ENCODE measurements around the gene TMEM266.

TMEM266 gene

GRCh38 chr15:76065793-76066192, 6.0 kb downstream of the TMEM266 start:
- no peak for DNase-seq (ENCODE audit: low read depth)

- no peak for DNase-seq (ENCODE audit: low read depth)
Measured at GRCh38 chr15:76070192-76070591, 10.4 kb downstream of the TMEM266 start.

GRCh38 chr15:76070921-76071635, 11.3 kb downstream of the TMEM266 start:
- no peak for DNase-seq (ENCODE audit: low read depth)

- DNase-seq (ENCODE audit: low read depth), result no peak
Measured at GRCh38 chr15:76071806-76072205, 12.0 kb downstream of the TMEM266 start.

- no peak for DNase-seq (ENCODE audit: low read depth)
Measured at GRCh38 chr15:76073554-76073953, 13.8 kb downstream of the TMEM266 start.

GRCh38 chr15:76075046-76075445, 15.3 kb downstream of the TMEM266 start:
- no peak for DNase-seq (ENCODE audit: low read depth)

- no peak for DNase-seq (ENCODE audit: low read depth)
Measured at GRCh38 chr15:76078285-76078877, 18.6 kb downstream of the TMEM266 start.

GRCh38 chr15:76084256-76084655, 24.5 kb downstream of the TMEM266 start:
- no peak for DNase-seq (ENCODE audit: low read depth)

GRCh38 chr15:76098685-76099084, 38.9 kb downstream of the TMEM266 start:
- no peak for DNase-seq (ENCODE audit: low read depth)

- no peak for DNase-seq (ENCODE audit: low read depth)
Measured at GRCh38 chr15:76099388-76099787, 39.6 kb downstream of the TMEM266 start.

GRCh38 chr15:76100361-76100760, 40.6 kb downstream of the TMEM266 start:
- no peak for DNase-seq (ENCODE audit: low read depth)

- no peak for DNase-seq (ENCODE audit: low read depth)
Measured at GRCh38 chr15:76101655-76102054, 41.9 kb downstream of the TMEM266 start.

GRCh38 chr15:76105391-76105790, 45.6 kb downstream of the TMEM266 start:
- DNase-seq (ENCODE audit: low read depth), result no peak

GRCh38 chr15:76105911-76106310, 46.1 kb downstream of the TMEM266 start:
- DNase-seq (ENCODE audit: low read depth), result no peak

- no peak for DNase-seq (ENCODE audit: low read depth)
Measured at GRCh38 chr15:76107169-76107568, 47.4 kb downstream of the TMEM266 start.

GRCh38 chr15:76108021-76108723, 48.4 kb downstream of the TMEM266 start:
- DNase-seq (ENCODE audit: low read depth), result no peak

GRCh38 chr15:76109046-76109445, 49.3 kb downstream of the TMEM266 start:
- no peak for DNase-seq (ENCODE audit: low read depth)

GRCh38 chr15:76114561-76114960, 54.8 kb downstream of the TMEM266 start:
- DNase-seq (ENCODE audit: low read depth), result no peak

GRCh38 chr15:76116138-76116885, 56.5 kb downstream of the TMEM266 start:
- DNase-seq (ENCODE audit: low read depth), result no peak

GRCh38 chr15:76117181-76117580, 57.4 kb downstream of the TMEM266 start:
- DNase-seq (ENCODE audit: low read depth), result no peak

- no peak for DNase-seq (ENCODE audit: low read depth)
Measured at GRCh38 chr15:76118767-76119166, 59.0 kb downstream of the TMEM266 start.

- no peak for DNase-seq (ENCODE audit: low read depth)
Measured at GRCh38 chr15:76123031-76123430, 63.2 kb downstream of the TMEM266 start.

GRCh38 chr15:76127169-76127568, 67.4 kb downstream of the TMEM266 start:
- DNase-seq (ENCODE audit: low read depth), result no peak

Measured in CMK (cell line).